GM18858 (cell line): ENCODE measurements around the gene FZR1.

Experiments used
- ATAC-seq: cut with Tn5 transposase; IDR thresholded peaks from one replicate; pipeline ENCODE4 v1.9.1; 2021; ENCODE audit not compliant: unreplicated experiment

FZR1 gene

GRCh38 chr19:3513229-3514140, 7.4 kb downstream of the FZR1 start:
- ATAC-seq = no peak

- no peak for ATAC-seq
Measured at GRCh38 chr19:3514930-3515329, 8.8 kb downstream of the FZR1 start.

DNA sequence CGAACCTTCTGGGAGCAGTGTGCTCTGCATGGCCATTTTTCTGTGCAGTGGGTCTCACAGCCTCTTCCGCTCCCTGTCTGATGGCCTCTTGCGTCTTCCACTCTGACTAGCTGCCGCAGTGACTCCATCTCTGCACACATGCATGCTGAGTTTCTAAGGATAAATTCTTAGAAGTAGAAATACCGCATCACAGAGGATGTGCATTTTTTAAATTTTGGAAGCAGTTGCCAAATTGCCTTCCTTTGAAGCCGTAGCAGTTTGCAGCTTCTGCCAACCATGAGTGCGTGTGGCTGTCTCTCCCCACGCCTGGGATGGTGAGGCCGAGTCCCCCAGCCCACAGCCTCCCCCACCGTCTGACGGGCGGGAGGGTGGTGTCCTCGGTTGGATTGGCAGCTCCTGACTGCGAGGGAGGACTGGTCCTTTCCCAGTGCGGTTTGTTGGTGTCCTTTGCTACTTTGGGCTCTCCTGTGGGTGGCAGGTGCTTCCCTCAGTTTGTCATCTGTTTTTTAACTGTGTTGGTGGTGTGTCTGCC, 9.8 kb downstream of the FZR1 start:
- ATAC-seq = no peak

DNA sequence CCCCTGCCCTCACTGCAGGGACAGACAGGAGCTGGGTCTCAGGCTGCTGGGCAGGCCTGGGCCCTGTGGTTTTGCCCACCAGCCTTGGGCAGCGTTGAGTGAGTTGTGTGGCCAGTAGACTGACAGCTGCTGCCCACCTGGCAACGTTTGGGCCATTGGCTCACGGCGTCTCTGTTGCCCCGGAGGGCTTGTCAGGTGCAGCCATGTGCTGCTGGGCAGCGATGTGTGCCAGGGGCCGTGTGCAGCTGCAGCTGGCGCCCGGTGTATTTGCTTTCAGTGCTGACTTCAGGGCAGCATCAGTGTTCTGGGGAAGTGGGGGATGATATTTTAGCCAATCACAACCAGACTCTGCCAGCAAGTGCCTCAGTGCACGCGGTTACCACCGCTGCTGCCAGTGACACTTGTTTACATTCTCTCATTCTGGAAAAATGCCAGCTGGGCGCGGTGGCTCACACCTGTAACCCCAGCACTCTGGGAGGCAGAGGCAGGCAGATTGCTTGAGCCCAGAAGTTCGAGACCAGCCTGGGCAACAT, 10.6 kb downstream of the FZR1 start:
- no peak for ATAC-seq

DNA sequence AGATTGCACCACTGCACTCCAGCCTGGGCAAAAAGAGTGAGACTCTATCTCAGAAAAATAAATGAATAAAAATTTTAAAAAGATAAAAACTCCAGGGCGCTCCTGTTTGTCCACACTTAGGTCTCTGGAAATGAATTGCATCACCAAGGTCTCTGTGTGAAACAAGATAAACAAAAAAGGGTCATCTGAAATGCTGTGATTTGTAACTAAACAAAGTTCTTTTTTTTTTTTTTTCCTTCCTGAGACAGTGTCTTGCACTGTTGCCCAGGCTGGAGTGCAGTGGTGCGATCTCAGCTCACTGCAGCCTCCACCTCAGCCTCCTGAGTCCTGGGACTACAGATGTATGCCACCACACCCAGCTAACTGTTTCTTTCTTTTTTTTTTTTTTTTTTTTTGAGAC, 11.5 kb downstream of the FZR1 start:
- ATAC-seq = no peak

GRCh38 chr19:3518255-3518654, 12.1 kb downstream of the FZR1 start:
- no peak for ATAC-seq

DNA sequence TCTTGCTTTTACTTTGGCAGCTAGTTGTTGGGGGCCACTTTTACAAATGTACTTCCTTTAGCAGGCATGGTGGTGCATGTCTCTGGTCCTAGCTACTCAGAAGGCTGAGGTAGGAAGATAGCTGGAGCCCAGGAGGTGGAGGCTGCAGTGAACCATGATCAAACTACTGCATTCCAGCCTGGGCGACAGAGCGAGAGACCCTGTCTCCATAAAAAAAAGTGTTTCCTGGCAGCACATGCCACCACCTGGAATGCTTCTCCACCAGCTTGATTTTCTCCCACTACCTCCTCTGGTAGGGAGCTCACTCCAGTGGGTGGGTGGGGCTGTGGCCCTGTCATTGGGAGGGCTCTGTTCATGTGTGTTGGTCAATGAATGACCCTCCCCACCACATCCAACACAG, 12.5 kb downstream of the FZR1 start:
- no peak for ATAC-seq

- ATAC-seq = no peak
Measured at GRCh38 chr19:3519126-3519525, 13.0 kb downstream of the FZR1 start.

DNA sequence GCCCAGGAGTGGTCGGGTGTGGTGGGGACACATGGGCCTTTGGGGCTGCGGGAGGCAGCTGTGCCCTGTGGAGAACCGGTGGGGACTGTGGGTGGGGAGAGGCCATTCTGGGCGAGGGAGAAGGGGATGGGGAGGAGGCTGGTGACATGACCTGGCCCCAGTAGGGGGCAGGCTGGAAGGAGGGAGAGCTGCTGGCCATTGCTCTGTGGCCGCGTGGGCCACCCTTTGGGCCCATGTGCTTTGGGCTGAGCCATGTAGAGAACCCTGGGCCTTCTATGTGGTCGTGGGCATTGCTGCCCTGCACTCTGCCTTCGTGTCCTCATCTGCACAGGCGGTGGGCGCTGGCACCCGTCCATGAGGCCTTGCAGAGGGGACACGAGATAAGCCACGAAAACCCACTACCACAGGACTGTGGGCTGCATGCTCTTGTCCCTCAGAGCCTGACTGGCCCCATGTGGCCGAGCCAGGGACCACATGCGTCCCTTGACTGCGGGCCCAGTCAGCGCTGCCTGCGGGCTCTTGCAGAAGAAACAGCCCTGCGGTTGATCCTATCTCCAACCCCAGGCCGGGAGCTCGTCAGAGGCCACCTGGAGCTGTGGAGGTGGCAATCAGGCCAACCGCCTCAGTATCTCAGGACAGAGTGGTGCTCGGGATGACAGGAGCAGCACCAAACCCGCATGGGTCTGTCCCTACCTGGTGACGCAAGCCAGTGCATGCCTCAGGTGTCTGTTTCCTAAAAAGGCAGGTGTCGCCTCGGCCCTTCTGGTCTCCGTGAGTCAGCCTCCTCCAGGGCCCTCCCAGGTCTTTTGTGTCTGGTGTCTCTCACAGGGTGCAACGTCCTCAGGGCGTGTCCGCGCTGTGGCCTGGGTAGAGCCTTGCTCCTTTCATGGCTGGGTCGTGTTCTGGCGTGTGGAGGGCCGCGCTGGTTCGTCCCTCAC, 14.3 kb downstream of the FZR1 start:
- no peak for ATAC-seq

DNA sequence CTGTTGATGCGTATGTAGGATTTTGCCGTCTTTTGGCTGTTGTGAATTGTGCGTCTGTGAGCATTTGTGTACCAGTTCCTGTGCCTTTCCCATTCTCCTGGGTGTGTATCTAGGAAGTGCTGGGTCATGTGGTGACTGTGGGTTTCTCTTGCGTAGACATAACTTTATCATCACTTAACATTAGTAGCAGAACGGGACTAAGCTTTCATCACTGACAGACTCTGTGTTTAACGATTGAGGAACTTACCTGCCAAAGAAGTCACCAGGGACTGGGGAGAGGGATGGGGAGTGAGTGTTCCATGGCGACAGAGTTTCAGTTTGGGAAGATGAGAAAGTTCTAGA, 15.0 kb downstream of the FZR1 start:
- no peak for ATAC-seq

GRCh38 chr19:3522421-3523360, 16.6 kb downstream of the FZR1 start:
- ATAC-seq = no peak

DNA sequence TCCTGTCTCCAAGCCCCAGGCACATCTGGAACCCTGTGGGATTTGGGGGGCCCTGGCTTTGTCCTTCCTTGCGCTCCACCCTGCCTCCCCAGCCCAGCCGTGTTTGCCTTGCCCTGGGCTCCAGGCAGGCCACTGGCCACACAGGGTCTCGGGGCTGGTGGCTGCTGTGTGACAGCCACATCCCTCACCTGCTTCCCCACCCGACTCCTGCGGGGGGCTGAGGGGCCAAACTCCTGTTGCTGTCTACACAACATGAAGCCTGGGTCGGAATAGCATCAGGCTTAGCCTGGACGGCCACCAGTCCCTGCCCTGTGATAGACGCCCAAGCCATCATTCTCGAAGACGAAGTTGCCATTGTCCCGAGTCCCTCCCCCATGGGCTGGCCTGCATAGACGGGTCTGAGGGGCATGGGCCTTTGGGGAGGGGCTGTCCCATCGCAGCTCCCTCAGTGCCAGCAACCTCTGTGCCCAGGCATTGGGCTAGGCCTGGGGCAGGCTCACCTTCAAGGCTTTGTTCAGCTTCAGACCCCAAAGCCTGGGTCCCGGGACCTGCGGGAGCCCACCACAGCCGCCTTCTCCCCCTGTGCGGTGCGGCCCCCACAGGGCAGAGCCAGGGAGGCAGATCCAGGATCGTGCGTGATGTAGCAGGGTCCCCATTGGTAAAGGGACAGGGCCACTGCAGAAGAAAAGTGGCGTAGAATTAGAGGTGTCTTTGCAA, 17.4 kb downstream of the FZR1 start:
- no peak for ATAC-seq

DNA sequence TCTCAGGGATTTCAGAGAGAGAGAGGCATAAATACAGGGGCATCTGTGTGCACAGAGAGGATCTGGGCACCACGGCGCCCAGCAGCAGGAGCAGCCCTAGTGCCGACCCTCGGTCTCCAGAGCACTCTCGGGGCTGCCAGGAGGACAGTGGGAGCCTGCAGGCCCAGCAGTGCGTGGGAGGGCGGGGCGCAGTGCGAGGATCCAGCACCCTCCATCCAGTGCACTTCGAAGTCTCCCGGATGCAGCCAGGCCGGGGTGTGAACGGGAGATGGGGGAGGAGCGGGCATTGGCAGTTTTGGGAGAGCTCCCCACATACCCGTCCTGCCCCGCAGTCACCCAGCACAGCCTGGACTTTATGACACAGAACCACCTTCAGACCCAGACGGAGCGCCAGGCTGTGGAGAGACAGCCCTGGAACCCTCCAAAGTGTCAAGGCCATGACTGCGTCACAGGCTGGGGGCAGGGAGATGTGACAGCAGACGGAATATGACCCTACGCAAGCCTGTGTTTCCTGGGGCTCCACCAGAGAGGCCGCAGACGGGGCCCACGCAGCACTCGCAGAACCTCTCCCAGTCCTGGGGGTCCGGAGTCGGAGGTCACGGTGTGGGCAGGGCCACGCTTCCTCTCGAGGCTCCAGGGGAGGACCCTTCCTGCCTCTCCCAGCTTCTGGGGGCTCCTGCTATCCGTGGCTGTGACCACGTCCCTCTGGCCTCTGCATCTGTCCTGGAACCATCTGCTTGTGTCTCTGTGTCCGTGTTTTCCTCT, 18.1 kb downstream of the FZR1 start:
- no peak for ATAC-seq

DNA sequence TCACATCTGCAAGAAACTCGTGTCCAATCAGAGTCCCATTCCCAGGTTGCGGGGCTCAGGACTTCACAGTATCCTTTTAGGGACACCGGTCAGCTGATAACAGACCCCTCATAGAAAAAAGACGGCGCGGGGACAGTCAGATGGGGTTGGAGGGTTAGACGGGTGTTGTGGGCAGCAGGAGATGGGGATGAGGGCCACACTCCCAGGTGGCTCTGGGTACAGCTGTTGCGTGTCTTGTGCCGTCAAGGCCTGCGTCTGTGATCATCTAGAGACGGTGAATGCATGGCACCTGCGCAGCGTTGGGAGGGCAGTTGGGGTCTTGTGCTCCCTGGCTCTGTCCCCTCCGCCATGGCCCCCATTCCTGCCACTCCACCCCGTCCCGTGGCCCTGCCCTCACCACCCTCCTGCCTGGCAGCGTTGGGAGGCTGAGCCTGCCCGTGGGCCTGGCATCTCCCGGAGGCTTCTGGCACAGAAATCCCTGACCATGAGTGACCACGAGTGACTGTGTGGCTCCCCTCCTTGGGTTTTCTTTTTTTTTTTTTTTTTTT, 18.9 kb downstream of the FZR1 start:
- no peak for ATAC-seq

DNA sequence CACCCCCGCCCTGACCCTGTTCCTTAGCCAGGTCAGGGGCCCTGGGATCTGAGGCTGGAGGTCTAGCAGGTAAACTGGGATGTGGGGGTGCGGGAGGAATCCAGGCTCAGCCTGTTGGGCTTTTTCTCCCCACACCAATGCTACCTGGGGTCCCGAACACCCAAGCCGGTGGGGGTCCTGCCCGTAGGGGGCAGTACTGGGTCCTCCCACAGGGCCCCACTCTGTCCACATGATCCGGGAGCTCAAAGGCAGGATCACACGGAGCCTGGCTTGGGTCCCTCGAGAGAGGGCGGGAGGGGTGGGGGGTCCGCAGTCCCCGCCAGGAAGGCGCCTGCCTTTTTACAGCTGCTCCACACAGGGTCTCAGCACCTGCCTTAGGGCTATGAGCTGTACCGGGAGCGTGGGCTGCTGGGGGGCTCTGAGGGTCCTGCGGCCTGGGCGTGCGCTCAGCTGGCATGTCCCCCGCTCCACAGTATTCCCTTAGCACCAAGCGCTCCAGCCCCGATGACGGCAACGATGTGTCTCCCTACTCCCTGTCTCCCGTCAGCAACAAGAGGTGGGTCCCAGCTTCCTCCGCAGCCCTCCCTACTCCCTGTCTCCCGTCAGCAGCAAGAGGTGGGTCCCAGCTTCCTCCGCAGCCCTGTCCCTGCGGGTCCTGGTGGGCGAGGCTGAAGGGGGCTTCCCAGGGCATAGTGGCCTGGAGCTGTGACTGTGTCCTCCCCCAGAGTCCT, 20.6 kb downstream of the FZR1 start:
- no peak for ATAC-seq

DNA sequence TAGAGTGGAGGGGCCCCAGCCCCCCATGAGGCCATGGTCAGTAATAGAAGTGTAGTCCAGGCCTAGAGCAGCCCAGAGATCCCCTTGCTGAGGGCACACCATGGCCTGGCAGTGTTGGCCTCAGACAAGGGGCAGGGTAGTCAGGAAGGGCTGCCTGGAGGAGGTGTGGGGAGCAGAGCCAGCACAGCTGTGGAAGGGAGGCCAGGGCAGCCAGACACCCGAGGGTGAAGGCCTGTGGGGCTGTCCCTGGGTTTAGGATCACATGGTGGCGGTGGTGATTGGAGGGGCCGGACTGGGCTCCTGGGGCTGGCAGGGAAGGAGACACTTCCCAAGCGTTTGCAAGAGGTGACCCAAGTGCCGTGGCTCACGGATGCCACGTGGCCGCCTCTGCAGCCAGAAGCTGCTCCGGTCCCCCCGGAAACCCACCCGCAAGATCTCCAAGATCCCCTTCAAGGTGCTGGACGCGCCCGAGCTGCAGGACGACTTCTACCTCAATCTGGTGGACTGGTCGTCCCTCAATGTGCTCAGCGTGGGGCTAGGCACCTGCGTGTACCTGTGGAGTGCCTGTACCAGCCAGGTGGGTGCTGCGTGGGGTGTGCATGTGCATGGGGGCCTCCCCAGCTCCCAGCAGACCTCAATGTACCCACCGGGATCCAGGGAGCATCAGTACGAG, 21.3 kb downstream of the FZR1 start:
- ATAC-seq = no peak

GRCh38 chr19:3528080-3528479, 22.0 kb downstream of the FZR1 start:
- no peak for ATAC-seq
